Measurements from ENCODE around the gene ZRANB1.

The ZRANB1 gene

GRCh38 chr10:124942317-124943169 lies 620 bp downstream of the ZRANB1 start:
- peak; percentile 21 for DNase-seq (ENCODE audit: low read depth)
- H3K4me3 ChIP-seq (ENCODE audit: low read depth, low read length), result no peak overlapping the region
- TF ChIP-seq MYC (IDR thresholded peaks at IDR 0.05; ENCODE audit: low read depth, low read length) (no peak), CTCF (IDR thresholded peaks at IDR 0.05; ENCODE audit: low read depth, low read length) (no peak), POLR2A (IDR thresholded peaks at IDR 0.05; ENCODE audit: extremely low read depth, insufficient read length) (no peak), MAX (IDR thresholded peaks at IDR 0.05; ENCODE audit: low read depth, low read length) (no peak)

GRCh38 chr10:124943301-124944092 lies 1.6 kb downstream of the ZRANB1 start:
- DNase-seq (ENCODE audit: low read depth), result no peak
- no peak overlapping the region for H3K4me3 ChIP-seq (ENCODE audit: low read depth, low read length)

GRCh38 chr10:124944982-124945381 lies 3.1 kb downstream of the ZRANB1 start:
- DNase-seq (ENCODE audit: low read depth), result no peak
- TF ChIP-seq MYC (IDR thresholded peaks at IDR 0.05; ENCODE audit: low read depth, low read length) (no peak), MAX (IDR thresholded peaks at IDR 0.05; ENCODE audit: low read depth, low read length) (no peak), CTCF (IDR thresholded peaks at IDR 0.05; ENCODE audit: low read depth, low read length) (no peak), POLR2A (IDR thresholded peaks at IDR 0.05; ENCODE audit: extremely low read depth, insufficient read length) (no peak)

More at GRCh38 chr10:124943301-124944092, 1.6 kb downstream of the ZRANB1 start:
- TF ChIP-seq MAX (IDR thresholded peaks at IDR 0.05; ENCODE audit: low read depth, low read length) (no peak), MYC (IDR thresholded peaks at IDR 0.05; ENCODE audit: low read depth, low read length) (no peak), POLR2A (IDR thresholded peaks at IDR 0.05; ENCODE audit: extremely low read depth, insufficient read length) (no peak), CTCF (IDR thresholded peaks at IDR 0.05; ENCODE audit: low read depth, low read length) (no peak)

GRCh38 chr10:124946945-124947344 lies 5.0 kb downstream of the ZRANB1 start:
- no peak overlapping the region for H3K4me3 ChIP-seq (ENCODE audit: low read depth, low read length)
- no peak for DNase-seq (ENCODE audit: low read depth)
- TF ChIP-seq MYC (IDR thresholded peaks at IDR 0.05; ENCODE audit: low read depth, low read length) (no peak), CTCF (IDR thresholded peaks at IDR 0.05; ENCODE audit: low read depth, low read length) (no peak), MAX (IDR thresholded peaks at IDR 0.05; ENCODE audit: low read depth, low read length) (no peak), POLR2A (IDR thresholded peaks at IDR 0.05; ENCODE audit: extremely low read depth, insufficient read length) (no peak)

More at GRCh38 chr10:124944982-124945381, 3.1 kb downstream of the ZRANB1 start:
- H3K4me3 ChIP-seq (ENCODE audit: low read depth, low read length), result no peak overlapping the region

GRCh38 chr10:124949543-124949942 lies 7.6 kb downstream of the ZRANB1 start:
- H3K4me3 ChIP-seq (ENCODE audit: low read depth, low read length), result no peak overlapping the region
- no peak for TF ChIP-seq MAX (IDR thresholded peaks at IDR 0.05; ENCODE audit: low read depth, low read length)
- no peak for TF ChIP-seq POLR2A (IDR thresholded peaks at IDR 0.05; ENCODE audit: extremely low read depth, insufficient read length)
- no peak for TF ChIP-seq MYC (IDR thresholded peaks at IDR 0.05; ENCODE audit: low read depth, low read length)
- TF ChIP-seq CTCF (IDR thresholded peaks at IDR 0.05; ENCODE audit: low read depth, low read length), result no peak
- no peak for DNase-seq (ENCODE audit: low read depth)

All from NB4 (cell line).